Neural cell (in vitro differentiated cells): ENCODE measurements around the gene SFMBT2.

Experiments
- CTCF ChIP-seq: fragments of 450-650 bp; IDR thresholded peaks from 2 replicates; pipeline ENCODE4 v1.5.1; 2014; ENCODE audit warnings: antibody characterized with exemption, mild to moderate bottlenecking, moderate library complexity; ENCODE audit not compliant: poor library complexity, severe bottlenecking
- EZH2 ChIP-seq: fragments of 200-600, 300-800 bp; shearing (Covaris generic), sonication (generic); IDR thresholded peaks from 2 replicates; pipeline ENCODE4 v1.6.1; 2014; ENCODE audit warnings: antibody characterized with exemption, low read length, borderline replicate concordance, mild to moderate bottlenecking; ENCODE audit not compliant: insufficient read depth, poor library complexity, severe bottlenecking
- MXI1 ChIP-seq: fragments of 450-650 bp; conservative IDR thresholded peaks from 2 replicates; pipeline ENCODE4 v1.6.1; 2014; ENCODE audit warnings: antibody characterized with exemption, mild to moderate bottlenecking; ENCODE audit not compliant: poor library complexity, severe bottlenecking
- POLR2AphosphoS5 ChIP-seq: IDR thresholded peaks from 2 replicates; pipeline ENCODE4 v1.6.1; 2012
- RAD21 ChIP-seq: fragments of 450-650 bp; conservative IDR thresholded peaks from 2 replicates; pipeline ENCODE4 v1.6.1; 2014; ENCODE audit warnings: antibody characterized with exemption, mild to moderate bottlenecking, moderate library complexity
- TF ChIP-seq, protein P1 (sequence below): IDR thresholded peaks from 2 replicates; pipeline ENCODE4 v1.6.1; 2012; ENCODE audit warnings: borderline replicate concordance

DNA sequence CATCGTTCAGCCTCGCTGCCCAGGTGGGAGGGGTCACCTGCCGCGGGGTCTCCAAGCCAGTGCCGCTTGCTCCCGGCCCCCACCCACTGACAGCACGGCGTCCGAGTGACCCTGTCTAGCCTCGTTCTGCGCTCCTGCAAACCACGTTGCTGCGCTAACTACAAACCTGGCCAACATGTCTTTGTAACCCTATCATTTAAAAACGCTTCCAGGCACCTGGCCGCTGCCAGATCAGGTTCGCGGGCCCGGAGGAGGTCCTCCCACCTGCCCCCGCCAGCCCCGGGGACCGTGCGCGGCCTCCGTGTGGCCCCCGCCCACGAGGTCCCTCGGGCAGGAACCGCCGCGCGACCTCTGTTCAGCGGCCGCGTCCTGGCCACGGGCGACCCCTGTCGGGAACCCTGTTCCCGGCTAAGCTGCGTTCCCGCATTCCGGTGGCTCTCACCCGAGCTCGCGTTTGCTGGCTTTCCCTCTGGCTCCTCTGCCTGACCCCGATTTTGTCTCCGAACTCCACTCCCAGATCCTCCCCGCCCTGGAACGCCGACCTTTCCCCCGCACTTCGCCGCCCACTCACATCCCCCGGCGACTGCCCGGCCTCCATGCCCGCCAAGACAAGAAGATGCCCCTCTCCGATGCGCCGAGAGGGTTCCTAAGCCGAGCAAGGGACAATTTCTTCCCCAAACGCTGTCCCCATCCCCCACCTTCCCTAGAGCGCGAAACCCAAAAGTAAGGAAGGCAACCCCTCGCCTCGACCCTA is 2.4 kb downstream of the SFMBT2 start:
- TF ChIP-seq CTCF (peak; percentile 88), MXI1 (peak; percentile 61), POLR2AphosphoS5 (no peak), RAD21 (peak; percentile 92), EZH2 (no peak)
- TF ChIP-seq, protein P1, sequence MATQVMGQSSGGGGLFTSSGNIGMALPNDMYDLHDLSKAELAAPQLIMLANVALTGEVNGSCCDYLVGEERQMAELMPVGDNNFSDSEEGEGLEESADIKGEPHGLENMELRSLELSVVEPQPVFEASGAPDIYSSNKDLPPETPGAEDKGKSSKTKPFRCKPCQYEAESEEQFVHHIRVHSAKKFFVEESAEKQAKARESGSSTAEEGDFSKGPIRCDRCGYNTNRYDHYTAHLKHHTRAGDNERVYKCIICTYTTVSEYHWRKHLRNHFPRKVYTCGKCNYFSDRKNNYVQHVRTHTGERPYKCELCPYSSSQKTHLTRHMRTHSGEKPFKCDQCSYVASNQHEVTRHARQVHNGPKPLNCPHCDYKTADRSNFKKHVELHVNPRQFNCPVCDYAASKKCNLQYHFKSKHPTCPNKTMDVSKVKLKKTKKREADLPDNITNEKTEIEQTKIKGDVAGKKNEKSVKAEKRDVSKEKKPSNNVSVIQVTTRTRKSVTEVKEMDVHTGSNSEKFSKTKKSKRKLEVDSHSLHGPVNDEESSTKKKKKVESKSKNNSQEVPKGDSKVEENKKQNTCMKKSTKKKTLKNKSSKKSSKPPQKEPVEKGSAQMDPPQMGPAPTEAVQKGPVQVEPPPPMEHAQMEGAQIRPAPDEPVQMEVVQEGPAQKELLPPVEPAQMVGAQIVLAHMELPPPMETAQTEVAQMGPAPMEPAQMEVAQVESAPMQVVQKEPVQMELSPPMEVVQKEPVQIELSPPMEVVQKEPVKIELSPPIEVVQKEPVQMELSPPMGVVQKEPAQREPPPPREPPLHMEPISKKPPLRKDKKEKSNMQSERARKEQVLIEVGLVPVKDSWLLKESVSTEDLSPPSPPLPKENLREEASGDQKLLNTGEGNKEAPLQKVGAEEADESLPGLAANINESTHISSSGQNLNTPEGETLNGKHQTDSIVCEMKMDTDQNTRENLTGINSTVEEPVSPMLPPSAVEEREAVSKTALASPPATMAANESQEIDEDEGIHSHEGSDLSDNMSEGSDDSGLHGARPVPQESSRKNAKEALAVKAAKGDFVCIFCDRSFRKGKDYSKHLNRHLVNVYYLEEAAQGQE: no peak
